ENCODE results near the gene SERGEF.

Gene SERGEF

DNA sequence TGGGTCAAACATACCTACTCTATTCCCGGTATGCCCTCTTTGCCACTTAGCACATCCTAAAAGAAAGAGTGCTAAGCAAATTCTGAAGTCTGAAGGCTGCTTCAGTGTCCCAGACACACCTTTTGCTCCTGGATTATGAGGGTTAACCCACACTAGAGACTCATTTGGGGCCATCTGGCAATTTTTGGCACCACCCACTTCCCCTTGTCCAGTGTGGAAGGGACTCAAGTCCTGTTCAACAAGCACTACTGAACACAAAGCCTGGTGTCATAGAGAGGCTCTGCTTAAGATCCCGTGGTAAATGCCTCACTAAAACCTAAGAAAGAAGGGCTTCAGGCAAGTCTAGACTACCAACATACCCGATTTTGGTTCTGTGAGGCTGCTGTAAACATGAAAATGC is 85.8 kb downstream of the SERGEF start:
- Histone ChIP-seq H3K4me3 (replicated peaks; ENCODE audit: insufficient read depth, low read length) (no peak overlapping the region), H3K27ac (replicated peaks) (no peak overlapping the region), H3K27me3 (ENCODE audit: insufficient read depth, poor library complexity, severe bottlenecking) (no peaks in the 10 kb centered on the region)
- DNase-seq (ENCODE audit: low read depth in 1 of 2, low spot score in 1 of 2), result no peak
- TF ChIP-seq POLR2AphosphoS5 (IDR thresholded peaks at IDR 0.05; ENCODE audit: low read depth), result no peak
- no peak for TF ChIP-seq REST (IDR thresholded peaks at IDR 0.05; ENCODE audit: insufficient replicate concordance, low read depth)
- no peak for TF ChIP-seq SPI1 (IDR thresholded peaks at IDR 0.05; ENCODE audit: borderline replicate concordance, low read depth)

DNA sequence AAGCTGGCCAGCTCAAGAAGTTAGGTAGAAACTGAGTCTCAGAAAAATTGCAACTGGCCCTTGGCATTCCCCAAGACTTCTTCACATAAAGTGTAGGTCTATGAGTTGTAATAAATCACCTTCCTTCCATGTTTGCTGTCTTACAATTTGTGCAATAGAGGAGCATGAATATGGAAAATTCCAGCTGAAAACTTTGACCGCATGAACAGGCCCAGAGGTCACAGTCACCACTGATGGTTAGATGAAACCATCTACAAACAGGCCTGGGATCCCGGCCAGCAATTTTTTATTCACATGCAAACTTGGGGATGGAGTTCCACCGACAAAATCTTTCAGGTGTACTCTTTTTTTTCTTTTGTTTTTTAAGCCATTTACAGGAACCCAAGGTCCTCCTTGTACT is 88.1 kb downstream of the SERGEF start:
- Histone ChIP-seq H3K27ac (replicated peaks) (no peak overlapping the region), H3K27me3 (ENCODE audit: insufficient read depth, poor library complexity, severe bottlenecking) (no peaks in the 10 kb centered on the region), H3K4me3 (replicated peaks; ENCODE audit: insufficient read depth, low read length) (no peak overlapping the region)
- DNase-seq (ENCODE audit: low read depth in 1 of 2, low spot score in 1 of 2), result no peak
- no peak for TF ChIP-seq SPI1 (IDR thresholded peaks at IDR 0.05; ENCODE audit: borderline replicate concordance, low read depth)
- TF ChIP-seq GABPA (IDR thresholded peaks at IDR 0.05; ENCODE audit: low read depth), result no peak
- no peak for TF ChIP-seq POLR2AphosphoS5 (IDR thresholded peaks at IDR 0.05; ENCODE audit: low read depth)
- TF ChIP-seq, protein P1, sequence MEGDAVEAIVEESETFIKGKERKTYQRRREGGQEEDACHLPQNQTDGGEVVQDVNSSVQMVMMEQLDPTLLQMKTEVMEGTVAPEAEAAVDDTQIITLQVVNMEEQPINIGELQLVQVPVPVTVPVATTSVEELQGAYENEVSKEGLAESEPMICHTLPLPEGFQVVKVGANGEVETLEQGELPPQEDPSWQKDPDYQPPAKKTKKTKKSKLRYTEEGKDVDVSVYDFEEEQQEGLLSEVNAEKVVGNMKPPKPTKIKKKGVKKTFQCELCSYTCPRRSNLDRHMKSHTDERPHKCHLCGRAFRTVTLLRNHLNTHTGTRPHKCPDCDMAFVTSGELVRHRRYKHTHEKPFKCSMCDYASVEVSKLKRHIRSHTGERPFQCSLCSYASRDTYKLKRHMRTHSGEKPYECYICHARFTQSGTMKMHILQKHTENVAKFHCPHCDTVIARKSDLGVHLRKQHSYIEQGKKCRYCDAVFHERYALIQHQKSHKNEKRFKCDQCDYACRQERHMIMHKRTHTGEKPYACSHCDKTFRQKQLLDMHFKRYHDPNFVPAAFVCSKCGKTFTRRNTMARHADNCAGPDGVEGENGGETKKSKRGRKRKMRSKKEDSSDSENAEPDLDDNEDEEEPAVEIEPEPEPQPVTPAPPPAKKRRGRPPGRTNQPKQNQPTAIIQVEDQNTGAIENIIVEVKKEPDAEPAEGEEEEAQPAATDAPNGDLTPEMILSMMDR (IDR thresholded peaks at IDR 0.05; ENCODE audit: insufficient read depth, low read length), result no peak
- TF ChIP-seq REST (IDR thresholded peaks at IDR 0.05; ENCODE audit: insufficient replicate concordance, low read depth), result no peak

- Histone ChIP-seq H3K27ac (replicated peaks) (no peak overlapping the region), H3K27me3 (ENCODE audit: insufficient read depth, poor library complexity, severe bottlenecking) (no peaks in the 10 kb centered on the region), H3K4me3 (replicated peaks; ENCODE audit: insufficient read depth, low read length) (no peak overlapping the region)
- DNase-seq (ENCODE audit: low read depth in 1 of 2, low spot score in 1 of 2), result no peak
- TF ChIP-seq, protein P1 (IDR thresholded peaks at IDR 0.05; ENCODE audit: insufficient read depth, low read length), result no peak
- no peak for TF ChIP-seq GABPA (IDR thresholded peaks at IDR 0.05; ENCODE audit: low read depth)
- TF ChIP-seq POLR2AphosphoS5 (IDR thresholded peaks at IDR 0.05; ENCODE audit: low read depth), result no peak
- no peak for TF ChIP-seq SPI1 (IDR thresholded peaks at IDR 0.05; ENCODE audit: borderline replicate concordance, low read depth)
- no peak for TF ChIP-seq REST (IDR thresholded peaks at IDR 0.05; ENCODE audit: insufficient replicate concordance, low read depth)
Measured at GRCh38 chr11:17923217-17923616, 89.6 kb downstream of the SERGEF start.

- no peak for TF ChIP-seq SPI1 (IDR thresholded peaks at IDR 0.05; ENCODE audit: borderline replicate concordance, low read depth)
- TF ChIP-seq GABPA (IDR thresholded peaks at IDR 0.05; ENCODE audit: low read depth), result no peak
- no peak for TF ChIP-seq REST (IDR thresholded peaks at IDR 0.05; ENCODE audit: insufficient replicate concordance, low read depth)
- TF ChIP-seq POLR2AphosphoS5 (IDR thresholded peaks at IDR 0.05; ENCODE audit: low read depth), result no peak
- TF ChIP-seq, protein P1 (IDR thresholded peaks at IDR 0.05; ENCODE audit: insufficient read depth, low read length), result no peak
- Histone ChIP-seq H3K27me3 (ENCODE audit: insufficient read depth, poor library complexity, severe bottlenecking) (no peaks in the 10 kb centered on the region), H3K27ac (replicated peaks) (no peak overlapping the region), H3K4me3 (replicated peaks; ENCODE audit: insufficient read depth, low read length) (no peak overlapping the region)
- DNase-seq (ENCODE audit: low read depth in 1 of 2, low spot score in 1 of 2), result no peak
Measured at GRCh38 chr11:17922416-17922788, 90.4 kb downstream of the SERGEF start.

All from HL-60 (cell line).